GM18498 (cell line): ENCODE measurements around the gene KAZALD1.
A peak's percentile ranks its signal among the peaks of the same experiment; 100 is the strongest.

Experiments used
- ATAC-seq: cut with Tn5 transposase; IDR thresholded peaks from one replicate; pipeline ENCODE4 v1.9.1; 2021; ENCODE audit warnings: mild to moderate bottlenecking, moderate library complexity; ENCODE audit not compliant: unreplicated experiment

KAZALD1 gene

GRCh38 chr10:101065481-101066145, 3.8 kb downstream of the KAZALD1 start:
- ATAC-seq: no peak

GRCh38 chr10:101066146-101066895, 4.5 kb downstream of the KAZALD1 start:
- peak; percentile 42 for ATAC-seq

- no peak for ATAC-seq
Measured at GRCh38 chr10:101066896-101067355, 5.1 kb downstream of the KAZALD1 start.

- no peak for ATAC-seq
Measured at GRCh38 chr10:101067356-101068083, 5.7 kb downstream of the KAZALD1 start.

- no peak for ATAC-seq
Measured at GRCh38 chr10:101069441-101069840, 7.7 kb downstream of the KAZALD1 start.

- ATAC-seq: no peak
Measured at GRCh38 chr10:101070098-101070497, 8.3 kb downstream of the KAZALD1 start.

GRCh38 chr10:101071267-101071884, 9.6 kb downstream of the KAZALD1 start:
- no peak for ATAC-seq

- no peak for ATAC-seq
Measured at GRCh38 chr10:101071885-101072433, 10.2 kb downstream of the KAZALD1 start.

GRCh38 chr10:101072923-101073322, 11.1 kb downstream of the KAZALD1 start:
- no peak for ATAC-seq

GRCh38 chr10:101073631-101074030, 11.8 kb downstream of the KAZALD1 start:
- ATAC-seq: no peak

GRCh38 chr10:101075775-101076174, 14.0 kb downstream of the KAZALD1 start:
- ATAC-seq: no peak

- no peak for ATAC-seq
Measured at GRCh38 chr10:101076630-101077029, 14.8 kb downstream of the KAZALD1 start.

GRCh38 chr10:101079874-101080273, 18.1 kb downstream of the KAZALD1 start:
- ATAC-seq: no peak

GRCh38 chr10:101080933-101081931, 19.4 kb downstream of the KAZALD1 start:
- no peak for ATAC-seq

GRCh38 chr10:101085846-101086245, 24.1 kb downstream of the KAZALD1 start:
- no peak for ATAC-seq

GRCh38 chr10:101087376-101087775, 25.6 kb downstream of the KAZALD1 start:
- no peak for ATAC-seq

GRCh38 chr10:101087965-101088364, 26.2 kb downstream of the KAZALD1 start:
- no peak for ATAC-seq

- no peak for ATAC-seq
Measured at GRCh38 chr10:101089520-101090299, 27.9 kb downstream of the KAZALD1 start.

GRCh38 chr10:101090597-101090996, 28.8 kb downstream of the KAZALD1 start:
- ATAC-seq: no peak
